ENCODE measurements around the gene BAIAP2.

- TF ChIP-seq CTCF (IDR thresholded peaks at IDR 0.05; ENCODE audit: extremely low read depth in 1 of 2, insufficient read depth in 1 of 2, low read depth in 1 of 2, low read length in 2 of 2), result no peak
- no peak for TF ChIP-seq EZH2 (IDR thresholded peaks at IDR 0.05; ENCODE audit: borderline replicate concordance, low read depth, low read length, severe bottlenecking)
- TF ChIP-seq GATA2 (IDR thresholded peaks at IDR 0.05; ENCODE audit: insufficient read depth, insufficient read length, low read depth, low read length), result no peak
- TF ChIP-seq POLR2A (IDR thresholded peaks at IDR 0.05; ENCODE audit: low read depth, low read length), result no peak
- no peak for TF ChIP-seq POLR2AphosphoS5 (IDR thresholded peaks at IDR 0.05; ENCODE audit: insufficient read depth, low read depth, low read length)
Measured at GRCh38 chr17:81153340-81153803, 118.4 kb downstream of the BAIAP2 start.

Data from endothelial cell of umbilical vein (primary cell).